Astrocyte of the cerebellum (primary cell): Measurements from ENCODE around the gene SYNE2.
A peak's percentile ranks its signal among the peaks of the same experiment; 100 is the strongest.
"Not testable (repeated sequence)": the region's sequence is repeated elsewhere in the genome, so short reads cannot be mapped to it uniquely, and the experiment has no call there.

Experiments
- DNase-seq: peaks from one replicate; pipeline ENCODE4 v3.0.0-alpha.2; 2011; ENCODE audit warnings: low read depth
- H3K4me3 ChIP-seq: 2 replicates; pipeline ENCODE4 v1.5.1; 2011; ENCODE audit warnings: mild to moderate bottlenecking, low read depth, low read length, moderate library complexity
- in situ Hi-C: cut with HindIII; loops from 2 replicates; pipeline ENCODE4 v1.10.0; 2017; ENCODE audit warnings: low sequenced_read_pairs
- TF ChIP-seq, protein P1 (sequence below): IDR thresholded peaks from 2 replicates; pipeline ENCODE4 v1.5.1; 2012; ENCODE audit warnings: low read length, low read depth, moderate library complexity, mild to moderate bottlenecking; ENCODE audit errors: missing control alignments

SYNE2 gene

DNA sequence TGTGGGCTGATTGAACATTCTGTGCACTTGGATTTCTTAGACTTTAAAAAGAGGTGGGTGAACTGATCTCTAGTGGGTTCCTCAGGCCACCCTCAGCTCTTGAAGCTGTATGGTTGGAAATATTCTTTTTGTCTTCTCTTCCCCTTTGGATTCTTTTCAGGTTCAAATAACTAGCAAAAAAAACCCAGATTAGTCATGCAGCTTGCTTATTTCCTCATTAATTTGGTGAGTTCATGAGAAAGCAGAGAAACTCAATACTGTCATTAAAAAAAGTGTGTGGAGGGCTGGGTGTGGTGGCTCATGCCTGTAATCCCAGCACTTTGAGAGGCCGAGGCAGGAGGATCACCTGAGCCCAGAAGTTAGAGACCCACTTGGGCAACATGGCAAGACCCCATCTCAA lies 258.0 kb downstream of the SYNE2 start:
- no peak for DNase-seq
- H3K4me3 ChIP-seq, result no peak overlapping the region
- TF ChIP-seq, protein P1, sequence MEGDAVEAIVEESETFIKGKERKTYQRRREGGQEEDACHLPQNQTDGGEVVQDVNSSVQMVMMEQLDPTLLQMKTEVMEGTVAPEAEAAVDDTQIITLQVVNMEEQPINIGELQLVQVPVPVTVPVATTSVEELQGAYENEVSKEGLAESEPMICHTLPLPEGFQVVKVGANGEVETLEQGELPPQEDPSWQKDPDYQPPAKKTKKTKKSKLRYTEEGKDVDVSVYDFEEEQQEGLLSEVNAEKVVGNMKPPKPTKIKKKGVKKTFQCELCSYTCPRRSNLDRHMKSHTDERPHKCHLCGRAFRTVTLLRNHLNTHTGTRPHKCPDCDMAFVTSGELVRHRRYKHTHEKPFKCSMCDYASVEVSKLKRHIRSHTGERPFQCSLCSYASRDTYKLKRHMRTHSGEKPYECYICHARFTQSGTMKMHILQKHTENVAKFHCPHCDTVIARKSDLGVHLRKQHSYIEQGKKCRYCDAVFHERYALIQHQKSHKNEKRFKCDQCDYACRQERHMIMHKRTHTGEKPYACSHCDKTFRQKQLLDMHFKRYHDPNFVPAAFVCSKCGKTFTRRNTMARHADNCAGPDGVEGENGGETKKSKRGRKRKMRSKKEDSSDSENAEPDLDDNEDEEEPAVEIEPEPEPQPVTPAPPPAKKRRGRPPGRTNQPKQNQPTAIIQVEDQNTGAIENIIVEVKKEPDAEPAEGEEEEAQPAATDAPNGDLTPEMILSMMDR, result no peak
- in situ Hi-C loops, result no loop called here

DNA sequence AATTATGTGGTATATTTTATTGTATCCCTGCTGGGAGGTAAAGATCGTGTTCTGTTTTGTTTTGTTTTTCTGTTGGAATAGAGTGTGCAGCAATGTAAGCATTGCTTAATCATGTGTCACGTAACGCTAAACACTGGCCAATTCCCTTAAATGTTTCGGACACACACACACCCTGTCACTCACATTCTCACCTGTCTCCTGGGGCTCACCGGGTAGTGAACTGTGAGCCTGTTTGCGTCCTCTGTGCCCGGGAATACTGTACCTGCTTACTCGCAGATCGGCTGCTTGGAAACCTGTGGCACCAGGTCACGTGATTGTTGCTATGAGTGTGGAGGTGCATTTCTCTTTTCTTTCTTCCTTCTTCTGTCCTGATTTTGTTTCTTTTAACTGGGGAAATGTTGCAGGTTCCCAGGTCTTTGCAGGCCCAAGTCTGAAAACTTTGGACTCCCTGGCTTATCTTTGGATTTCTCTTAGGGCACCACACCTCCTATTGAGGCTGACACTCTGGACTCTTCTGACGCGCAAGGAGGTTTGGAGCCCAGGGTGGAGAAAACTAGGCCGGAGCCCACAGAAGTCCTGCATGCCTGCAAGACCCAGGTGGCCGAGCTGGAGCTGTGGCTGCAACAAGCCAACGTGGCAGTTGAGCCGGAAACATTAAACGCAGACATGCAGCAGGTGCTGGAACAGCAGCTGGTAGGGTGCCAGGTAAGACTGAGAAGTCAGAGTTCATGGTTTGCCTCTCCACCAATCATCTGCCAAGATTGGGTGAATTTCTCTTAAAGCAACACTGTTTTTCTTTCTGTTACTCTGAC lies 260.3 kb downstream of the SYNE2 start:
- TF ChIP-seq, protein P1, result no peak
- no peak for DNase-seq
- in situ Hi-C loops, result no loop called here
- no peak overlapping the region for H3K4me3 ChIP-seq

DNA sequence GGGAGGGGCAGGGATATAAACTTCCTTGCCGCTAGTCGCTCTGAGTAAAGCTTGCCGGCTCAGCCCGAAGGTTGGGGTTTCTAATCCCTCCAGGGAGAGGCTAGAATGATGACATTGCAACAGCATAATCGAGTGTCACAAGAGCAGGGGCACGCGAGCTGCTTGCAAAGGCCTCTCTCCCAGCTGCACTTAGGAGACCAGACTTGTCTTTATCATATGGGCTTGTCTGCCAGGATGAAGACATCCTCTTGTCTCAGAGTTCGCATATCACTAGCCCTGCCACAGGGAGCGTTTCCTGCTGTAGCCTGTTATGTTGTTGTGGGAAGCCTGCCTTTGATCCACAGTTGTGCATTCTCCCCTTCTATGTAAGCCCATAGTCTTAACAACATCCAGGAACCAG lies 261.4 kb downstream of the SYNE2 start:
- no peak for DNase-seq
- H3K4me3 ChIP-seq, result no peak overlapping the region
- TF ChIP-seq, protein P1, result no peak
- in situ Hi-C loops, result no loop called here

DNA sequence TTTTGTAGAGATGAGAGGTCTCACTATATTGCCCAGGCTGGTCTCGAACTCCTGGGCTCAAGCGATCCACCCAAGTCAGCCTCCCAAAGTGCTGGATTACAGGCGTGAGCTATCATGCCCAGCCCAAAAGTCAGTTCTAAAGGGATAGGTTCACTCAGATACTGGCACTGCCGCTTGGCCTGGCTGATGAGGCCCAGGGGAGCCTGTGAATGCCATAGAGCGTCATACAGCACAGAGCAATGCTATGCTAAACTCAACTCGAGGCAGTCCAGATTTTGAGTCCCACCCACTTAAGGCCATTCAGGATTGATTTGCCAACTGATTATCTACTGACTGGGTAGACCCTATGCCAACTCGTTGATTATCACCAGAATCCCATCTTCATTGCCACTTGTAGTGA lies 262.0 kb downstream of the SYNE2 start:
- DNase-seq, result no peak
- no peak overlapping the region for H3K4me3 ChIP-seq
- in situ Hi-C loops, result no loop called here
- TF ChIP-seq, protein P1, result no peak

DNA sequence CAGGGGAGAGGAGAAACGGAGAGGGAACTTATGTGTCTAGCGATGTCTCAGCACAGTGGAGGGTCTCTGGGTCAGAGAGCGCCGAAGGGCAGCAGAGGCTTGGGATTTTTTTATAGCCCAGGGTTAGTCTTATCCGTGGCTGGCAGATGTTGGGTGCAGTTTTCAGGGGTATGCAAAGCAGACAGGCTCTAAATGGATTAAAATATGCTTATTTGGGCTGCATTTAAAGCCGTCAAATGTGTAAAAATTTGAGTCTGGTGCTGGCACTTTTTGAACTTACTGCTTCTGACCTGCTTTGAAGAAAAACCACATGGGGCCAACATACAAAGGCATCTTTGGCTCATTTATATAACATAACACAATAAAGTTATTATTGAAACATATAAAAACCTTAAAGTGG lies 262.6 kb downstream of the SYNE2 start:
- TF ChIP-seq, protein P1, result no peak
- no peak for DNase-seq
- in situ Hi-C loops, result no loop called here
- no peak overlapping the region for H3K4me3 ChIP-seq

DNA sequence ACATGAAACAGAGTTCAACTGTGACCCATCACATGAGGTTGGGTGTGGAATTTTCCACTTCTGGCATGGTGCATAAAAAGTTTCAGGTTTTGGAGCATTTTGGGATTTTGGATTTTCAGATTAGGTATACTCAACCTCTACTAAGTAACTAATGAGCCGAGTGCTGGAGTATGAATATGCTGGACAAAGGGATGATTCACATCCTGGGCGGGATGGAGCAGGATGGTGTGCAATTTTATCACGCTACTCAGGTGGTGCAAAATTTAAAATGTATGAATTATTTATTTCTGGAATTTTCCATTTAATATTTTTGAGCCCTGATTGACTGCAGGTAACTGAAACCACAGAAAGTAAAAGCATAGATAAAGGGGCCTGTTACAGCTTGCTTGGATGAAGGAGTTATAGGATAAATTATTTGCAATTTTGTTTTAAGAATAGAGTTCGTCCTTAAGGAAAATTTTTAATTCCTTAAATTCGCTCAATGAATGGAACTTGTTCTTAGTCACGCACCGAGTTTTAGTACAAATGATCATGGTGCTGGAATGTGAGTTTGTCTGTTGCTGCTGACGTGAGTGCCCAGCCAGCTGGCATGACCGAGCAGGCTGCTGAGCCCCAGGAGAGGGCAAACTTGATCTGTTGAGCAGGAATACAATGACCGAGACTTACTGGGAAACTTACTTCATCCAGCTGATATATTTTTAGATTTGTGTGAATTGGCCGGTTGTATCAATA lies 265.0 kb downstream of the SYNE2 start:
- TF ChIP-seq, protein P1, result no peak
- peak; percentile 22 for DNase-seq
- no peak overlapping the region for H3K4me3 ChIP-seq
- in situ Hi-C loops, result no loop called here

DNA sequence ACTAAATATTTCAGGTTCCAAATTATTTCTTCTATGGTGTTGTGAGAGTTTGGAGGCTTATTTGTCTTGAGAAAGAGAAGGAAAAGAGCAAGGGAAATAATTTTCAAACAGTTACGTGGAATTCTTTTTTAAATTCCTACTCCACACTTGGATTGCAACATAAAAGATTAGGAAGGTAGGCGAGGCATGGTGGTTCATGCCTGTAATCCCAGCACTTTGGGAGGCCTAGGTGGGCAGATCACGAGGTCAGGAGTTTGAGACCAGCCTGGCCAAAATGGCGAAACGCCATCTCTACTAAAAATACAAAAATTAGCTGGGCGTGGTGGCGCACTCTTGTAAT lies 265.6 kb downstream of the SYNE2 start:
- DNase-seq, in situ Hi-C loops, H3K4me3 ChIP-seq: not testable (repeated sequence)
